CD4-positive, alpha-beta T cell treated with Interleukin-12 subunit alpha and Interleukin-12 subunit beta, for 1 hour (primary cell): ENCODE measurements around the gene PRDM4.
"Not testable (repeated sequence)": the region's sequence is repeated elsewhere in the genome, so short reads cannot be mapped to it uniquely, and the experiment has no call there.

Experiments used
- DNase-seq: peaks from one replicate; pipeline ENCODE4 v3.0.0-alpha.2; 2020

Gene PRDM4

DNA sequence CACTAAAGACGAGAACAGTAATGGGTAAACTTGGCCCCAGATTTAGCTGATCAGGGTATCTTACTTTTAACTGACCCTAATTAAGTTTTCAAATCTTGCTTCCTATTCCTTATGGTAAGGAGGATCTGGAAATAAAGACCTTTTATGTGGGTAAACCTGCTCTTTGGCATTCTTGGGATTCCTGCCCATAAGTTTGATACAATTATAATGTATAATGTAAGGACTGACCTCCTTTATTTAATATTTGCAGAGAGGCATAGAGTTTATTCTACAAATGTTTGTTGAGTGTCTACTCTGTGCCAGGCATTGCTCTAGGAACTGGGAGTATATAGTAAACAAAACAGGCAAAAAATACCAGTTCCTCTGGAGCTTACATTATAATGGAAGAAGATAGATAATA lies 4.4 kb upstream of the PRDM4 start:
- DNase-seq, result no peak

DNA sequence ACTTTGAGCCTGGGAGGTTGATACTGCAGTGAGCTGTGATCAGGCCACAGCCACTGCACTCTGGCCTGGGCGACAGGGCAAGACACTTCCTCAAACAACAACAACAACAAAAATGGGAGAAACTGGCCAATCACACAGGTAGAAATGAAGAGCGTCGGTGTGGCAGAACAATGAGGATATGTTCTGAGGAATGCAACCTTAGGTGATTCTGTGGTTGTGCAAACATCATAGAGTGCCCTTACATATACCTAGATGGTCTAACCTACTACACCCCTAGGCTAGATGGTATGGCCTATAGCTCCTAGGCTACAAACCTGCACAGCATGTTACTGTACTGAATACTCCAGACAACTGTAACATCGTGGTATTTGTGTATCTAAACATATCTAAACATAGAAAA lies 3.7 kb upstream of the PRDM4 start:
- no peak for DNase-seq

DNA sequence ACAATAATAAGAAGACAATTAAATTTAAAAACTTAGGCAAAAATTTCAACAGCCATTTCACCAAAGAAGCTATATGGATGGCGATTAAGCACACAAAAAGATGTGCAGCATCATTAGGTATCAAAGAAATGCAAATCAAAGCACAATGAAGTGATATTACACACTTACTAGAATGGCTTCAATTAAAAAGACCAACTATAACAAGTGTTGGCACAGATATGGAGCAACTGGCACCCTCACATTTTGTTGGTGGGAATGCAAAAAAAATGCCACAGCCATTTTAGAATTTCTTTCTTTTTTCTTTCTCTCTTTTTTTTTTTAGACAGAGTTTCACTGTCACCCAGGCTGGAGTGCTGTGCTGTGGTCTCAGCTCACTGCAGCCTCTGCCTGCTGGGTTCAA lies 1.9 kb upstream of the PRDM4 start:
- DNase-seq, result no peak

DNA sequence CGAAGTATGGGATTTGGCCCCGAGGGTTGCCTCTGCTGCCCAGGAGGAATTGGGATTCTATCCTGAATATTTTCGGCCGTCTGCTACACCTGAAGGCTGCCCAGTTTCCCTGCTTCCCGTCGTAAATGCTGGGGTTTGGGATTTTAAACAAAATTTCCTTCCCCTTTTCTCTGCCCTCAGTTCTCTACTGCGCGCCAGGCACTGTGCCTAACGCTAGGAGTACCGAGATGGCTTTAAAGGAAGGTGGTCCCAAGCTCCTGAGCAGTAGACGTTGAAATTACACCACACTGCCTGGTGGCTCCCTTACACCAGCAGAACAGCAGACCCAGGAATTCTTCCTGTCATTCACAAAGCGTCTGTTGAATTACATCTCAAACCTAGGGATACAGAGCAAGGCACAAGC lies 566 bp upstream of the PRDM4 start:
- no peak for DNase-seq

DNA sequence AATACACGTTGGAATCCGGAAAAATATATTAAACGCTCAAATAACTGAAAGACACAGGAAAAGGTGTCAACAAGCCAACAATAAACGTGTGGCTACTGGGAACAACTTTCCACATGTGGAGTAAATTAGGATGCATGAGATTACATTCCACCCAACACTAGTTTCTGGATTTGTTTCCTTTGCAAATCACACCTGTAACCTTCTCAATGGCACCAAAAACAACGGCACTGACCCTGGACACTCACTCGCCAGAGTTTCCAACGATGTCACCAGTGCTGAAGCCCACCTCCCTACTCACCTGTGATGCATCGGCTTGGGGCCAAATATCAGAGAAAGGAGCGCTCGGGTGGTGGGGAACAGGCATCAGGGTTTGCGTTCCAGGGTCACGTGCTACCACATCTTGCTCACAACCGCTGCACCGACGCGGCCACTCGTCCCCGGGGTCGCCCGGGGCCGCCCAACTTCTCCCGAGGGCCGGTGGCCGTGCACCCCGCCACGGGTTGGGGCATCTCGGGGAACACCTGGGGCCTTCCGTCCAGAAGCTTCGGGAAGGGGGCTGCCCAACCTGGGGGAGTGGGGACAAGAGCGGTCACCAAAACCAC lies 629 bp downstream of the PRDM4 start:
- peak; percentile 24 for DNase-seq

DNA sequence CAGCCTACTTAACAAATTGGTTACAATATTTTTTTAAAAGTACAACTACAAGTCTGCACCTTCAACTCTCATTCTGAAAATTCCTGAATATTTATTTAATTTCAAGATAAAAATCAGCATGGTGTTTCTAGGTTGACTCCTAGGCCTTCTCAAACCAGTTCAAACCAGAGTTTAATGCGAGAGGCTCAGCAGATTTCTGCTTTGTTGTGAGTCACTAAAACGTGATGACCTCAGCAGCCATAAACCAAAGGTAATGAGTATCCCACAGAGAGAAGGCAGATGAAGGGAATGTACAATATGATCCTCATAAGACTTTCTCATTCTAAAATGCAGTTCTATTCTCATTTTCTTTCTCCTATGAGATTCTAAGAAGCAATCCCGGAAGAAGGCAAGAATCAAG lies 1.5 kb downstream of the PRDM4 start:
- DNase-seq, result peak; percentile 26

DNA sequence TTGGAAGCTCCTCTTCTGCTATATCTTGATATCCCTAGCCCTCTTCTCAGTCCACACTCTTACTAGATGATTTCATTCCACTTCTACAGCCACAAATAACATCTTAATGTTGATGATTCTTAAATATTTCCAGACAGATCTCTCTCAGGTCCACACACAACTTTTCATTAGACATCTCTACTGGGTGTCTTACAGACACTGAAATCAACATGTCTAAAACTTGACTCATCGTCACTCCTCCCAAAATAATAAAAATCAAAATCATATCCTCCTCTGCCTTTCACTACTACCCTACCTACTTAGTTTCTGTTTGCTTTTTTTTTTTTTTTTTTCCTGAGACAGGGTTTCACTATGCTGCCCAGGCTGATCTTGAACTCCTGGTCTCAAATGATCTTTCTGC lies 11.9 kb downstream of the PRDM4 start:
- no peak for DNase-seq

DNA sequence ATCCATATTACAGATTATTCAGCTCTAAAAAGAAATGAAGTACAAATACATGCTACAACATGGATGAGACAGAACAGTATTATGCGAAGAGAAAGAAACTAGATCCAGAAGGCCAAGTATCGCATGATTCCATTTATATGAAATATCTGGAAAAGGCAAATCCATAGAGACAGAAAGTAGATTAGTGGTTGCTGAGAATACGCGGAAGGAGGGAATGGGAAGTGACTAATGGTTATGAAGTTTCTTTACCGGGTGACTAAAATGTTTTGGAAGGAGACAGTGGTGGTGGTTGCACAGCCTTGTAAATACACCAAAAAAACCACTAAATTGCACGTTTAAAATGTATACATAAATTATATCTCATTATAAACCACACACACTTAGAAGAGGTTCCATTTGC lies 12.5 kb downstream of the PRDM4 start:
- DNase-seq, result no peak

DNA sequence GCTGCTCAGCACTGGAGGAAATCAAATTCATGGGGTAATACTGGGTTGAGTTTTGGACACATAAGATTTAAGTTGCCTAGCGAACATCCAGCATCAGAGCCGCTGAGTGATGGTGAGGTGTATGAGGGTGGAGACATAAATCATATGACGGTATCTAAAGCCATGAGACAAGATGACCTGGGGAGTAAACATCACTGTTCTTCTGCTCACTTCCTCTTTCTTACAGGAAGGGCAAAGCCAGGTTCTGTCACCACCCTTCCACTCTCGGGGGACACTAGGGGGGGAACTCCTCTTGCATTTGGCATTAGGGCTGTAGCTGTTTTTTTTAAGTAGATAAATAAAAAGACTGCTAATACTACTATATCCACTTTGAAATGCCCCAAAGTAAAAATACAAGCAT lies 24.0 kb downstream of the PRDM4 start:
- no peak for DNase-seq

DNA sequence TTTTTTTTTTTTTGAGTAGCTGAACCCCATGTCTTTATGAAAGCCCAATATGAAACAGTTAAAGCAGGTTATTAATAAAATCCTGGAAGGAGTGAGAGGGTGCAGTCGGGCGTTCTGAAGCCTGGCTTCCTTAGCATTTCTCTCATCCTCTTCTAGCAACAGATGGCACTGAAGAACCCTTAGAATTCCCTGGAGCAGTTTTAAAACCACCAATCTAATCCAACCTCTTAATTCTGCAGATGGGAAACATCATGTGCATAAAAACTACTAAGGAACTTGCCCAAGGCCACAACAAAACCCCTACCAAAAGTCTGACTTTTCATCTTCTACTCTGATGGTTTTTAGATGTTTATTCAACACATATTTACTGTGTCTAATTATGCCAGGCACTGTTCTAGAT lies 25.2 kb downstream of the PRDM4 start:
- DNase-seq, result no peak

DNA sequence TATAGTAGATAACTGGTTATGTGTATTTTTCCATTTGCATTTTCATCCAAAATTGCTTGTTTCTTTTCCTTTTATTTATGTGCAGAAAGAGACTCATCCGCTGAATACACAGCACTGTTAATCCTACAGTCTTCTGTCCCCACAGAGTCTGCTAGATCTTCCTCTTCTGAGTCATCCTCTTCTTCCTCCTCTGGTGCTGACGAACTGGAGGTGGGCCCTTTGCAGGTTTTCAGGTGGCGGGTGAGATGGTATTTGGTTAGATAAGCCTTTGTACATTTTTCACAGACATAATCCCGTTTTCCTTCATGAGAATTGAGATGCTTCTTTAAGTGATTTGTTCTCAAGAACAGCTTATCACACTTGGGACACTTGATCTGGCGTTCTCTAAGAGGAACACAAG lies 26.8 kb downstream of the PRDM4 start:
- DNase-seq, result no peak

DNA sequence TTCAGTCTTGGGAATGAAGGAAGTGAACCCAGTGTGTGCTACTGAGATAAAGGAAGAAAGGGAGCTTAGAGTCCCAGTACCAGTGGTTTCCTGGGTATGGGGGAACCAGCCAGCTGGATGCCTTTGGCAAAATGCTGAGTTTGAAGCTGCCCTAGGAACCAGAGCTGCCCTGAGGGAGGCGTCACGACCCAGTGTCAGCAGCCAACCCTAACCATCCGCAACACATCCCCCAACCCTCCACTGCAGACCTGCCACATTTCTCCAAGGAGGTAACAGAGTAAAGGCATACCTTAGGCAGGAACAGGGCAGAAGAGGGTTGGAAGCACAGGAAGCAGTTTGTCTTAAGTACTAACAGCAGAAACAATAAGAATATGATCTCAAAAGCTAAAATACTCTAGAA lies 28.6 kb downstream of the PRDM4 start:
- no peak for DNase-seq

DNA sequence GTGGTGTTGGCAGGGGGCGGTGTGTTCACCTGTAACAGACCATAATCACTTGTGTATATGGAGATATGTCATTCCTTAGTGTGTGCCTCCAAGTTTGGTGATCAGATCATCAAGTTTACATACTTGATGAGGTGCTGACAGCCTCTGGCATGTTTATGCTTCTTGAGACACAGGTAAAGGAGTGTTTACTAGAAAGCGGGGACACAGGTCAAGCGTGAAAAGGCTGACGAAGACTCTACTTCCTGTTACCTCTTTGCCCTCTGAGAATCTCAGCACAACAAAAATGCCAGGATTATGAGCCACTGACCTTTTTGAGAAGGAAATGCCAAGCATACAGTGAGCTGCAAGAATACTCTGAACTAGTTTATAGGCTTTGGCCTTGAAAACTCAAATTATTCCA lies 29.6 kb downstream of the PRDM4 start:
- no peak for DNase-seq

DNA sequence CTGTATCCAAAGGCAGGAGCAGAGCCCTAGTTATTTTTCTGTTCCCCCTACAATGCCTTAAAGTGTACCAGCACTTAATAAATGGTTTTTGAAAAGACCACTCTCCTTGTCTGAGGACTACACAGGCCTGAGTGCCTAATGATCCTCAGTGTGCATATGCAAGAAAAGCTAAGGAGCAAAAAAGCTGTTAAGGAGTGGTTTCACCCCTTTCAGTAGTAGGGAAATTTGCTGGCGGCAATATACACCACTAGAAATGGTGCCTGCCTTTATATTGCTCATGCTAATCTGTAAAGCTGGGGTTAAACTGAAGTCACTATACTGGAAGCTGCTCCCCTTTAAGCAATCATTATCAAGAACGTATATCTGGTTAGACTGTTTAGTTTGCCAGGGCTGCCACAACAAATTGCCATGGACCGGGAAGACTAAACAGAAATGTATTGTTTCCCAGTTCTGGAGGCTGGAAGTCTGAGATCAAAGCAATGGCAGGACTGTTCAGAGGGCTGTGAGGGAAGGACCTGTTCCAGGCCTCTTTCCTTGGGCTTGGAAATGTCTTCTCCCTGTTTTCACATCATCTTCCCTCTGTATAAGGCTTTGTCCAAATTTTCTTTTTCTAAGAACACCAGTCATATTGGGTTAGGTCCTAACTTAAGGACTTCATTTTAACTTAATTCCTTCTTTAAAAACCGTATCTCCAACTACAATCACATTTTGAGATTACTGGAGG lies 30.2 kb downstream of the PRDM4 start:
- DNase-seq, result no peak

DNA sequence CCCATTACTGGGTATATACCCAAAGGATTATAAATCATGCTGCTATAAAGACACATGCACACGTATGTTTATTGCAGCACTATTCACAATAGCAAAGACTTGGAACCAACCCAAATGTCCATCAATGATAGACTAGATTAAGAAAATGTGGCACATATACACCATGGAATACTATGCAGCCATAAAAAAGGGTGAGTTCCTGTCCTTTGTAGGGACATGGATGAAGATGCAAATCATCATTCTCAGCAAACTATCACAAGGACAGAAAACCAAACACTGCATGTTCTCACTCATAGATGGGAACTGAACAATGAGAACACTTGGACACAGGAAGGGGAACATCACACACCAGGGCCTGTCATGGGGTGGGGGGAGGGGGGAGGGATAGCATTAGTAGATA lies 33.2 kb downstream of the PRDM4 start:
- not testable (repeated sequence) for DNase-seq

DNA sequence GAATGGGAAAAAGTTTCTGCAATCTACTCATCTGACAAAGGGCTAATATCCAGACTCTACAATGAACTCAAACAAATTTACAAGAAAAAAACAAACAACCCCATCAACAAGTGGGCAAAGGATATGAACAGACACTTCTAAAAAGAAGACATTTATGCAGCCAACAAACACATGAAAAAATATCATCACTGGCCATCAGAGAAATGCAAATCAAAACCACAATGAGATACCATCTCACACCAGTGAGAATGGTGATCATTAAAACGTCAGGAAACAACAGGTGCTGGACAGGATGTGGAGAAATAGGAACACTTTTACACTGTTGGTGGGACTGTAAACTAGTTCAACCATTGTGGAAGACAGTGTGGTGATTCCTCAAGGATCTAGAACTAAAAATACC lies 33.6 kb downstream of the PRDM4 start:
- not testable (repeated sequence) for DNase-seq

DNA sequence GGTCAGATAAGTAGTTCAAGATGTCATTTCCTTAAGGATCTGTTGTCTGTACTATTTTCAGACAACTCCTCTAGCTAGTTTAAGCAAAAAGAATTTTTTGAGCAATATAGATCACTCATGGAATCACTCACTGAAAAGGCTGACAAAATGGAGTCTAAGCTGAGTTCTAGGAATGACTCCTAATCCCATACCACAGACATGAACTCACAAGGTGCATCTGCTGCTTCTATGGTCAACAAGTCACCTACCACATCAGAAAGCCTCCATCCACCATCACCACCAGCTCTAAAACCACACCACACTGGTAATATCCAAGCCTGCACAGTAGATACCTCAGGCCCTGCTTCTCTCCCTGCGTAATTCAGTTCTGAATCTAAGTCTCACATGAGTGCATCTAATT lies 42.3 kb downstream of the PRDM4 start:
- DNase-seq, result no peak

DNA sequence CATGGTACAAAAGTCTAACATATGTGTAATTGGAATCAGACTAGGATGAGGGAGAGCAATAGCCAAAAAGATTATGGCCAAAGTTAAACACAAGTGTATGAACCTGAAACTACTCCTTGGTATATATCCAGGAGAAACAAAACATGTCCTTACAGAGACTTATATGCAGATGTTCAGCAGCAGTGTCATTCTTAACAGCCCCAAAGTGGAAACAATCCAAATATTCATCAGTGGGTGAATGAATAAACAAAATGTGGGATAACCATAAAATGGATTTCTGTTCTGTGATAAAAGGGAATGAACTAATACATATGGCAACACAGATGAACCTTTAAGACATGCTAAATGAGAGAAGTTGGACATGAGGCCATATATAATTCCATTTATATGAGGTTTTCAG lies 45.2 kb downstream of the PRDM4 start:
- no peak for DNase-seq

DNA sequence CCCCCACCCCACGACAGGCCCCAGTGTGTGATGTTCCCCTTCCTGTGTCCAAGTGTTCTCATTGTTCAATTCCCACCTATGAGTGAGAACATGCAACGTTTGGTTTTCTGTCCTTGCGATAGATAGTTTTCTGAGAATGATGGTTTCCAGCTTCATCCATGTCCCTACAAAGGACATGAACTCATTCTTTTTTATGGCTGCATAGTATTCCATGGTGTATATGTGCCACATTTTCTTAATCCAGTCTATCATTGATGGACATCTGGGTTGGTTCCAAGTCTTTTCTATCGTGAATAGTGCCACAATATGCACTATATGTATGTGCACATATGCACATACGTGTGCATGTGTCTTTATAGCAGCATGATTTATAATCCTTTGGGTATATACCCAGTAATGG lies 55.4 kb downstream of the PRDM4 start:
- DNase-seq, result not testable (repeated sequence)

DNA sequence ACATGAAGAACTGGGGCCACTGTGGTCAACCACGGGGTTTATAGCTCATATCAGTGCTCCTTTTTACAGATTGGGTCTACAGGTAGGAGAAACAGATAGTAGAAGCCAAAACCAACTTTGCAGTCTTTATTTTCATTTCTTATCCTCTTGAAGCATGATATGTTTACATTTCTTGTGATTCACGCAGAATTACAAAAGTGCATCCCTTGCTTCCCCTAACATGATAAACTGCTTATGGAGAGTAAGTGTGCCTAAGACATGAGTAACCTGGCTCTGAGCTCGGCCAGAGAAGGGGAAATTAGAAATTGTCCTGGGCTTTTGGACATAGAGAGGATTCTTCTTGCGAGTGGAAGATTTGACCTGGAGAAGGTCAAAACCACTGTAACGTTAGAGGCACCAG lies 56.9 kb downstream of the PRDM4 start:
- no peak for DNase-seq

DNA sequence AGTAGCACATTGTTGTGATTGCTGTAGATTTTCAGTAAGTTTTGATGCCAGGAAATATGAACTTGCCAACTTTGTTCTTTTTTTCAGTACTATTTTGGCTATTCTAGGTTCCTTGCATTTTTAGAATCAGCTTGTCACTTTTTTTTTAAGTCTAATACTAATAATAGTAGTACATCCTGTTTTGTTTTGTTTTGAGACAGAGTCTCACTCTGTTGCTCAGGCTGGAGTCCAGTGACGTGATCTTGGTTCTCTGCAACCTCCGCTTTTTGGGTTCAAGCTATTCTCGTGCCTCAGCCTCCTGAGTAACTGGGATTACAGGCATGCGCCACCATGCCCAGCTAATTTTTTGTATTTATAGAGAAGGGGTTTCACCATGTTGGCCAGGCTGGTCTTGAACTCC lies 58.8 kb downstream of the PRDM4 start:
- DNase-seq, result no peak

DNA sequence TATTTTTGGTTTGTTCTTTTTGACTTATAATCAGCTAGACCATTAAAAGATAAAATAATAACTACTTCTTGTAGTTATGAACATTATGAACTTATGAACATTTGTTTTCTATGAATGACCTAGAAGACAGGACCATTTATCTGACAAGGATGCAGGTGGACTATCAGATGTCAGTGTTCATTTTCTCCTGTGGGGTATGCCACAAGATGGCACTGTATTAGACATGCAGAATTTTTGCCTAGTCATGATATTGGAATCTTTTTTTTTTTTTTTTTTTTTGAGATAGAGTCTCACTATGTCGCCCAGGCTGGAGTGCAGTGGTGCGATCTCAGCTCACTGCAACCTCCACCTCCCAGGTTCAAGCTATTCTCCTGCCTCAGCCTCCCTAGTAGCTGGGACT lies 65.2 kb downstream of the PRDM4 start:
- not testable (repeated sequence) for DNase-seq

DNA sequence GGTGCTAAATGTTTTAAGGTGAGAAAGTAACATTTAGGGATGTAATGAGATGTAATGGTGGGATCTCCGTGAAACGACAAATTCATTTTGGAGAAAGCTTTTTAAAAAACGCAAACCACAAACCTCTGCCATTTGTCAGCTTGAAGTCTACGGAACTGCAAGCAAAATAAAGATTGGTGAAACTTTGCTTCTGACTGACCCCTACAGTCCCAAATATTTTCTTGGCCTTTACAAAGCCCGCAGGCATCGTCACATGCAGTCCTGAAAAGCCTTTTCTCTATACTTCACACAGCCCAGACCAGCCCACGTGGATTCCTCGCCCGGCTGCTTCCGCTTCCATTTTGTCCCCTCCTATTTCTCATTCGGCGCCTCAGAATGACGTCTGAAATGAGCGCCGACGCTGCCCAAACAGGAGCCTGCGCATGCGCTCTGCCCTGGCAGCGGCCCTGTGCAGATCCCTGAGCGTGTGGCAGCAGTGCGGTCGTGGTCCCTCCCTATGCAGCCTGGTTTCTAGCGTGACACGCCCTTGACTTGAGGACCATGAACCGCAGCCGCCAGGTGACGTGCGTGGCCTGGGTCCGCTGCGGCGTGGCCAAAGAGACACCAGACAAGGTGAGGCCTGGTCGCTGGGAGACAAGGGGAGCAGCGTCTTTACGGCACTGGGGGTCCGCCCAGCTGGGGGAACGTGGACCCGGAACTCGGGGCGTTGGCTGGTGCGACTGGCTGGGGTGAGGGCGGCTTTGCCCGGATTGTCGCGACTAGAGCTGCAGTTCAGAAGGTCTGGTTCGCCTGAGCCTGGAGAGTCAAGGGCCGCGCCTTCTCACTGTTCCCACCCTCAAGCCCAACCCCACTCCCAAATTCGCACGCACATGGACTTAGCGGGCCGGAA lies 75.3 kb downstream of the PRDM4 start, which contains the start of gene PWP1:
Gene PWP1, plus strand, starts transcription at position 440 of the 889 bp plus-strand sequence. Its CDS starts 101 bp downstream, at position 541.
- peak; percentile 96 for DNase-seq

DNA sequence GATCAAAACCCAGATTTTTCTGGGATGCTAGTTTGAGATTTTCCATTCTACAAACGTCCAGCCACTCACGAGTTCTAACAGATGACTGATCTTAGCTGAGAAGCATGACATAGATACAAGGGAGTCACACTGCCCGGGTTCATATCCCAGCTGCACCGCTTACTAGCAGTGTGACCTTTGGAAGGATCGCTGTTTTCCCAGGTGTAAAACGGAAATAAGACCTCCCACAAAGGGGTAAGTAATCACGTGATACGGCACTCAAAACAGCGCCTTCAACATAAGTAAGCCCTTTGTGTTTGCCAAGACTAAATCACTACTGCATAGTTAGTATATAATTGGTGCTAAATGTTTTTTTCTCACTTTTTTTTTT lies 76.0 kb downstream of the PRDM4 start:
- peak; percentile 20 for DNase-seq
